HepG2 (cell line): ENCODE data around the gene ARL11. TPM values are rescaled to one million over a fixed set of nuclear protein-coding genes. Genes with fewer than 3 reads are reported as not detected.

Source experiments
- CENPT ChIP-seq: sonication (generic); formaldehyde crosslinking; IDR thresholded peaks from 2 replicates; pipeline ENCODE4 v1.8.0; 2022; ENCODE audit warnings: low read depth, mild to moderate bottlenecking, moderate library complexity, missing genetic modification reagents
- POLR2A ChIP-seq, 2 experiments: IDR thresholded peaks; 2 replicates each; pipeline ENCODE4 v1.6.1; 2011; ENCODE audit warnings: low read depth in 2 of 2, low read length in 2 of 2, mild to moderate bottlenecking in 1 of 2, moderate library complexity in 1 of 2; ENCODE audit not compliant: insufficient read depth in 1 of 2
- SRSF9 ChIP-seq: fragments of 200-400 bp; formaldehyde crosslinking; IDR thresholded peaks from 2 replicates; pipeline ENCODE4 v1.6.1; 2018; ENCODE audit warnings: borderline replicate concordance, mild to moderate bottlenecking, low read depth, low read length; ENCODE audit not compliant: insufficient read depth, poor library complexity, severe bottlenecking
- YEATS2 ChIP-seq: sonication (generic); formaldehyde crosslinking; IDR thresholded peaks from 2 replicates; pipeline ENCODE4 v1.4.0; 2020; ENCODE audit warnings: missing genetic modification reagents, borderline replicate concordance
- ZBTB7B ChIP-seq: sonication (generic); formaldehyde crosslinking; IDR thresholded peaks from 2 replicates; pipeline ENCODE4 v1.4.0; 2020; ENCODE audit warnings: missing genetic modification reagents
- ZNF234 ChIP-seq: sonication (generic); formaldehyde crosslinking; conservative IDR thresholded peaks from 2 replicates; pipeline ENCODE4 v1.5.1; 2020; ENCODE audit warnings: mild to moderate bottlenecking, missing genetic modification reagents
- ZNF546 ChIP-seq: sonication (generic); formaldehyde crosslinking; conservative IDR thresholded peaks from 2 replicates; pipeline ENCODE4 v1.8.1; 2023; ENCODE audit warnings: mild to moderate bottlenecking, missing genetic modification reagents
- ZSCAN29 ChIP-seq: sonication (generic); formaldehyde crosslinking; conservative IDR thresholded peaks from 2 replicates; pipeline ENCODE4 v1.4.0; 2020; ENCODE audit warnings: mild to moderate bottlenecking, missing genetic modification reagents
- polyA plus RNA-seq, 8 experiments: library from polyadenylated mRNA; depleted of rRNA in 3 of 8; stranded (reverse) in 7 of 8; unstranded in 1 of 8; fragments of >200 nt; fragmentation: Illumina TruSeq in 4 of 8; extraction: Trizol in 4 of 8; gene quantifications; 2 replicates each; pipeline versions ENCODE4 v1.2.1 to v1.2.3, GENCODE V29; 2011 to 2016; ENCODE audit warnings: low read depth in 4 of 8, missing spikeins in 1 of 8, mixed read lengths in 1 of 8; ENCODE audit not compliant: insufficient read depth in 1 of 8
- total RNA-seq, 5 experiments: library from RNA; depleted of rRNA; stranded (reverse); fragments of >200 nt; fragmentation: Illumina TruSeq; extraction: Trizol; gene quantifications; 2 replicates each; pipeline ENCODE4 v1.2.3, GENCODE V29; 2016; ENCODE audit warnings: low read depth in 1 of 5
- TF ChIP-seq, protein P1 (sequence below), 2 experiments: fragments of 450-650 bp in 1 of 2; sonication (generic) in 1 of 2; formaldehyde crosslinking in 1 of 2; IDR thresholded peaks; 2 replicates each; pipeline versions ENCODE4 v1.6.1 to v1.8.0; 2016 to 2022; ENCODE audit warnings: antibody characterized with exemption in 1 of 2, mild to moderate bottlenecking in 1 of 2, missing genetic modification reagents in 1 of 2
- TF ChIP-seq, protein P2 (sequence below): sonication (generic); formaldehyde crosslinking; IDR thresholded peaks from 2 replicates; pipeline ENCODE4 v1.4.0; 2020; ENCODE audit warnings: missing genetic modification reagents, borderline replicate concordance
- TF ChIP-seq, protein P3 (sequence below): sonication (generic); formaldehyde crosslinking; IDR thresholded peaks from 2 replicates; pipeline ENCODE4 v1.9.0; 2021; ENCODE audit warnings: missing genetic modification reagents, borderline replicate concordance
- TF ChIP-seq, protein P4 (sequence below): sonication (generic); formaldehyde crosslinking; IDR thresholded peaks from 2 replicates; pipeline ENCODE4 v1.5.1; 2020; ENCODE audit warnings: mild to moderate bottlenecking, missing genetic modification reagents, borderline replicate concordance

Gene ARL11
- total and polyA plus RNA-seq, 2 of the 13 experiments (the other 11 are each of a cell fraction or from before 2014, with no cell fraction given): 0.04 to 0.22 TPM

DNA sequence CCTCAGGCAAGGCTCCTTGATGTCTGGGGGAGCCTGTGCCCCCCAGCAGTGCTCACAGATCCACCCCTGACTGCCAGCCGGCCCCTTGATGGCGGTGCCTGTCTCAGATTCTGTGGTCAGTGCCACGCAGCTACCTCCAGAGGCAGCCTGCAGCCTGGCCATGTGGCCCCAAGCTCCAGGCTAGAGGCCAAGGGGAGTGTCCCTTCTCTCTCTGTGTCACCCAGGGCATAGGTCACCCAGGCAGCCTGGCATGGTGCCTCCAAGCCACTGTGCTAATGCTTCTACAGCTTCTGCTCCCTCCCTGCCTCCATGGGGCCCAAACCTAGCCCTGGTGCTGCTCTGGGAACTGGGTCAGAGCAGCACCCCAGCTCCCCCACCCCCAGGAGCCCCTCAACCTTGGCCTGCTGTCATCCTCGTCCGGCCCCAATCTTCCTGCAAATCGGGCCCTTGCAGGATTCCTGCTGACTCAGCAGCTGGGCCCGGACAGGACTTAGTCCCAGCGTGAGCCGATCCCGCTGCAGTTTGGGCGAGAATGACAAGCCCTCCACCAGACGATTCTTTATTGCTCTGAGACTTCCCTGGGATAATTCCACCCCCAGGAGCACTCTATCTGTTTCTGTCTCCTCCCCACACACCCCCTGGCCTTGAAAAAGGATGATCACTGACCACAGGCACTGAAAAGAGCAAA, 2.8 kb upstream of the ARL11 start (continued):
- TF ChIP-seq, protein P1, sequence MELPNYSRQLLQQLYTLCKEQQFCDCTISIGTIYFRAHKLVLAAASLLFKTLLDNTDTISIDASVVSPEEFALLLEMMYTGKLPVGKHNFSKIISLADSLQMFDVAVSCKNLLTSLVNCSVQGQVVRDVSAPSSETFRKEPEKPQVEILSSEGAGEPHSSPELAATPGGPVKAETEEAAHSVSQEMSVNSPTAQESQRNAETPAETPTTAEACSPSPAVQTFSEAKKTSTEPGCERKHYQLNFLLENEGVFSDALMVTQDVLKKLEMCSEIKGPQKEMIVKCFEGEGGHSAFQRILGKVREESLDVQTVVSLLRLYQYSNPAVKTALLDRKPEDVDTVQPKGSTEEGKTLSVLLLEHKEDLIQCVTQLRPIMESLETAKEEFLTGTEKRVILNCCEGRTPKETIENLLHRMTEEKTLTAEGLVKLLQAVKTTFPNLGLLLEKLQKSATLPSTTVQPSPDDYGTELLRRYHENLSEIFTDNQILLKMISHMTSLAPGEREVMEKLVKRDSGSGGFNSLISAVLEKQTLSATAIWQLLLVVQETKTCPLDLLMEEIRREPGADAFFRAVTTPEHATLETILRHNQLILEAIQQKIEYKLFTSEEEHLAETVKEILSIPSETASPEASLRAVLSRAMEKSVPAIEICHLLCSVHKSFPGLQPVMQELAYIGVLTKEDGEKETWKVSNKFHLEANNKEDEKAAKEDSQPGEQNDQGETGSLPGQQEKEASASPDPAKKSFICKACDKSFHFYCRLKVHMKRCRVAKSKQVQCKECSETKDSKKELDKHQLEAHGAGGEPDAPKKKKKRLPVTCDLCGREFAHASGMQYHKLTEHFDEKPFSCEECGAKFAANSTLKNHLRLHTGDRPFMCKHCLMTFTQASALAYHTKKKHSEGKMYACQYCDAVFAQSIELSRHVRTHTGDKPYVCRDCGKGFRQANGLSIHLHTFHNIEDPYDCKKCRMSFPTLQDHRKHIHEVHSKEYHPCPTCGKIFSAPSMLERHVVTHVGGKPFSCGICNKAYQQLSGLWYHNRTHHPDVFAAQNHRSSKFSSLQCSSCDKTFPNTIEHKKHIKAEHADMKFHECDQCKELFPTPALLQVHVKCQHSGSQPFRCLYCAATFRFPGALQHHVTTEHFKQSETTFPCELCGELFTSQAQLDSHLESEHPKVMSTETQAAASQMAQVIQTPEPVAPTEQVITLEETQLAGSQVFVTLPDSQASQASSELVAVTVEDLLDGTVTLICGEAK (IDR thresholded peaks at IDR 0.05): no peak
- TF ChIP-seq, protein P1 (CRISPR knock-in tag; IDR thresholded peaks at IDR 0.05): 0 out of 2 replicates have a peak, but pooled peaks have one; percentile 64
- TF ChIP-seq SRSF9 (no peak), YEATS2 (CRISPR knock-in tag) (no peak), CENPT (CRISPR knock-in tag) (no peak), ZNF546 (CRISPR knock-in tag) (no peak), ZBTB7B (CRISPR knock-in tag) (peak; percentile 22; the same call in 1 of the 2 replicates), ZNF234 (CRISPR knock-in tag) (no peak), ZSCAN29 (CRISPR knock-in tag) (no peak), POLR2A (IDR thresholded peaks at IDR 0.05; ENCODE audit: insufficient read depth in 1 of 2, low read depth in 2 of 2, low read length in 2 of 2) (peak; percentile 64 to 71; a peak in 3 of 4 replicates)
- TF ChIP-seq, protein P2, sequence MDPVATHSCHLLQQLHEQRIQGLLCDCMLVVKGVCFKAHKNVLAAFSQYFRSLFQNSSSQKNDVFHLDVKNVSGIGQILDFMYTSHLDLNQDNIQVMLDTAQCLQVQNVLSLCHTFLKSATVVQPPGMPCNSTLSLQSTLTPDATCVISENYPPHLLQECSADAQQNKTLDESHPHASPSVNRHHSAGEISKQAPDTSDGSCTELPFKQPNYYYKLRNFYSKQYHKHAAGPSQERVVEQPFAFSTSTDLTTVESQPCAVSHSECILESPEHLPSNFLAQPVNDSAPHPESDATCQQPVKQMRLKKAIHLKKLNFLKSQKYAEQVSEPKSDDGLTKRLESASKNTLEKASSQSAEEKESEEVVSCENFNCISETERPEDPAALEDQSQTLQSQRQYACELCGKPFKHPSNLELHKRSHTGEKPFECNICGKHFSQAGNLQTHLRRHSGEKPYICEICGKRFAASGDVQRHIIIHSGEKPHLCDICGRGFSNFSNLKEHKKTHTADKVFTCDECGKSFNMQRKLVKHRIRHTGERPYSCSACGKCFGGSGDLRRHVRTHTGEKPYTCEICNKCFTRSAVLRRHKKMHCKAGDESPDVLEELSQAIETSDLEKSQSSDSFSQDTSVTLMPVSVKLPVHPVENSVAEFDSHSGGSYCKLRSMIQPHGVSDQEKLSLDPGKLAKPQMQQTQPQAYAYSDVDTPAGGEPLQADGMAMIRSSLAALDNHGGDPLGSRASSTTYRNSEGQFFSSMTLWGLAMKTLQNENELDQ (CRISPR knock-in tag): no peak
- TF ChIP-seq, protein P3, sequence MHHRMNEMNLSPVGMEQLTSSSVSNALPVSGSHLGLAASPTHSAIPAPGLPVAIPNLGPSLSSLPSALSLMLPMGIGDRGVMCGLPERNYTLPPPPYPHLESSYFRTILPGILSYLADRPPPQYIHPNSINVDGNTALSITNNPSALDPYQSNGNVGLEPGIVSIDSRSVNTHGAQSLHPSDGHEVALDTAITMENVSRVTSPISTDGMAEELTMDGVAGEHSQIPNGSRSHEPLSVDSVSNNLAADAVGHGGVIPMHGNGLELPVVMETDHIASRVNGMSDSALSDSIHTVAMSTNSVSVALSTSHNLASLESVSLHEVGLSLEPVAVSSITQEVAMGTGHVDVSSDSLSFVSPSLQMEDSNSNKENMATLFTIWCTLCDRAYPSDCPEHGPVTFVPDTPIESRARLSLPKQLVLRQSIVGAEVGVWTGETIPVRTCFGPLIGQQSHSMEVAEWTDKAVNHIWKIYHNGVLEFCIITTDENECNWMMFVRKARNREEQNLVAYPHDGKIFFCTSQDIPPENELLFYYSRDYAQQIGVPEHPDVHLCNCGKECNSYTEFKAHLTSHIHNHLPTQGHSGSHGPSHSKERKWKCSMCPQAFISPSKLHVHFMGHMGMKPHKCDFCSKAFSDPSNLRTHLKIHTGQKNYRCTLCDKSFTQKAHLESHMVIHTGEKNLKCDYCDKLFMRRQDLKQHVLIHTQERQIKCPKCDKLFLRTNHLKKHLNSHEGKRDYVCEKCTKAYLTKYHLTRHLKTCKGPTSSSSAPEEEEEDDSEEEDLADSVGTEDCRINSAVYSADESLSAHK (CRISPR knock-in tag): no peak
- TF ChIP-seq, protein P4, sequence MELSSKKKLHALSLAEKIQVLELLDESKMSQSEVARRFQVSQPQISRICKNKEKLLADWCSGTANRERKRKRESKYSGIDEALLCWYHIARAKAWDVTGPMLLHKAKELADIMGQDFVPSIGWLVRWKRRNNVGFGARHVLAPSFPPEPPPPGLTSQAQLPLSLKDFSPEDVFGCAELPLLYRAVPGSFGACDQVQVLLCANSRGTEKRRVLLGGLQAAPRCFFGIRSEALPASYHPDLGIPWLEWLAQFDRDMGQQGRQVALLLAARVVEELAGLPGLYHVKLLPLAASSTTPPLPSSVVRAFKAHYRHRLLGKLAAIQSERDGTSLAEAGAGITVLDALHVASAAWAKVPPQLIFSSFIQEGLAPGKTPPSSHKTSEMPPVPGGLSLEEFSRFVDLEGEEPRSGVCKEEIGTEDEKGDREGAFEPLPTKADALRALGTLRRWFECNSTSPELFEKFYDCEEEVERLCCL (CRISPR knock-in tag): no peak
